ENCODE measurements around the gene PHKA2. TPM values are rescaled to one million over a fixed set of nuclear protein-coding genes. Genes with fewer than 3 reads are reported as not detected.

Gene PHKA2
- total RNA-seq, 1 donor from 2014 or later: 18.1 TPM

GRCh38 chrX:18871970-18872369 is 111.9 kb downstream of the PHKA2 start:
- no peak for DNase-seq (ENCODE audit: low read depth)
- Histone ChIP-seq H3K27me3 (ENCODE audit: control insufficient read depth, insufficient read depth, low read length) (no peaks in the 10 kb centered on the region), H3K4me3 (ENCODE audit: low read depth, low read length) (no peak overlapping the region), H3K36me3 (ENCODE audit: control insufficient read depth, insufficient read depth, low read length) (no peaks in the 10 kb centered on the region)
- TF ChIP-seq CTCF (IDR thresholded peaks at IDR 0.05; ENCODE audit: insufficient read depth, low read length, poor library complexity, severe bottlenecking): no peak

GRCh38 chrX:18871161-18871890 is 112.6 kb downstream of the PHKA2 start:
- TF ChIP-seq CTCF (IDR thresholded peaks at IDR 0.05; ENCODE audit: insufficient read depth, low read length, poor library complexity, severe bottlenecking): no peak
- H3K27me3 ChIP-seq (ENCODE audit: control insufficient read depth, insufficient read depth, low read length): no peaks in the 10 kb centered on the region
- no peaks in the 10 kb centered on the region for H3K36me3 ChIP-seq (ENCODE audit: control insufficient read depth, insufficient read depth, low read length)
- H3K4me3 ChIP-seq (ENCODE audit: low read depth, low read length): no peak overlapping the region
- no peak for DNase-seq (ENCODE audit: low read depth)

- Histone ChIP-seq H3K36me3 (ENCODE audit: control insufficient read depth, insufficient read depth, low read length) (no peaks in the 10 kb centered on the region), H3K27me3 (ENCODE audit: control insufficient read depth, insufficient read depth, low read length) (no peaks in the 10 kb centered on the region), H3K4me3 (ENCODE audit: low read depth, low read length) (no peak overlapping the region)
- no peak for TF ChIP-seq CTCF (IDR thresholded peaks at IDR 0.05; ENCODE audit: insufficient read depth, low read length, poor library complexity, severe bottlenecking)
- no peak for DNase-seq (ENCODE audit: low read depth)
Measured at GRCh38 chrX:18864390-18864920, 119.5 kb downstream of the PHKA2 start.

GRCh38 chrX:18861511-18861910 is 122.4 kb downstream of the PHKA2 start:
- no peak for TF ChIP-seq CTCF (IDR thresholded peaks at IDR 0.05; ENCODE audit: insufficient read depth, low read length, poor library complexity, severe bottlenecking)

GRCh38 chrX:18856645-18856997 is 127.3 kb downstream of the PHKA2 start:
- no peaks in the 10 kb centered on the region for H3K27me3 ChIP-seq (ENCODE audit: control insufficient read depth, insufficient read depth, low read length)
- H3K4me3 ChIP-seq (ENCODE audit: low read depth, low read length): no peak overlapping the region
- no peaks in the 10 kb centered on the region for H3K36me3 ChIP-seq (ENCODE audit: control insufficient read depth, insufficient read depth, low read length)
- TF ChIP-seq CTCF (IDR thresholded peaks at IDR 0.05; ENCODE audit: insufficient read depth, low read length, poor library complexity, severe bottlenecking): no peak
- no peak for DNase-seq (ENCODE audit: low read depth)

More at GRCh38 chrX:18861511-18861910, 122.4 kb downstream of the PHKA2 start:
- H3K36me3 ChIP-seq (ENCODE audit: control insufficient read depth, insufficient read depth, low read length): no peaks in the 10 kb centered on the region
- no peak overlapping the region for H3K4me3 ChIP-seq (ENCODE audit: low read depth, low read length)
- no peaks in the 10 kb centered on the region for H3K27me3 ChIP-seq (ENCODE audit: control insufficient read depth, insufficient read depth, low read length)
- no peak for DNase-seq (ENCODE audit: low read depth)

Measured in kidney epithelial cell (primary cell).